Body of pancreas (tissue), 4 donors: ENCODE measurements around the gene PCDH8. TPM values are rescaled to one million over a fixed set of nuclear protein-coding genes. Genes with fewer than 3 reads are reported as not detected.

ENCODE experiments used
- ATAC-seq: fragments of 150-250 bp; one replicate; pipeline ENCODE4 v1.9.1; 2016
- DNase-seq, 4 donors: peaks; one replicate each; pipeline ENCODE4 v3.0.0-alpha.2; 2019
- H3K27ac ChIP-seq, 4 donors: fragments of 200-600 bp; sonication (generic); 1 replicate in 3 of 4; 2 replicates in 1 of 4; pipeline versions ENCODE4 v1.5.1 to v1.6.1; 2016 to 2019; ENCODE audit warnings: mild to moderate bottlenecking in 1 of 4, mixed read lengths in 1 of 4, moderate library complexity in 1 of 4
- H3K27me3 ChIP-seq, 2 donors: fragments of 200-600 bp; sonication (generic); one replicate each; pipeline ENCODE4 v1.6.0; 2016; ENCODE audit warnings: mild to moderate bottlenecking in 1 of 2
- H3K36me3 ChIP-seq, 2 donors: fragments of 200-600 bp; sonication (generic); replicated peaks in 1 of 2; 2 replicates each; pipeline ENCODE4 v1.5.1; 2016; ENCODE audit warnings: low read depth in 2 of 2; ENCODE audit not compliant: insufficient read depth in 1 of 2
- H3K4me1 ChIP-seq: fragments of 200-600 bp; sonication (generic); one replicate; pipeline ENCODE4 v1.6.0; 2016
- H3K4me3 ChIP-seq, 2 donors: fragments of 200-600 bp; sonication (generic); 1 replicate in 1 of 2; 2 replicates in 1 of 2; pipeline ENCODE4 v1.5.1; 2016 to 2019
- H3K9me3 ChIP-seq, 3 donors: fragments of 200-600 bp; sonication (generic); 1 replicate in 2 of 3; 2 replicates in 1 of 3; pipeline ENCODE4 v1.5.1; 2016
- POLR2A ChIP-seq, 3 donors: fragments of 450-650 bp; IDR thresholded peaks; one replicate each; pipeline ENCODE4 v1.6.1; 2016; ENCODE audit warnings: antibody characterized with exemption in 3 of 3, mild to moderate bottlenecking in 2 of 3
- WGBS, 2 donors: methylation state at CpG; one replicate each; pipeline ENCODE4 v1.1.5; 2017; 5-methylcytosine and 5-hydroxymethylcytosine counted together
- intact Hi-C: fragments of 100-400 bp; cut with DNase I; formaldehyde crosslinking; loops from one replicate; pipeline ENCODE4 v1.15.1; 2023
- total RNA-seq, 2 donors: library from RNA; depleted of rRNA; stranded (reverse); fragments of >200 nt; gene quantifications; one replicate each; pipeline ENCODE4 v1.1.0, GENCODE V29; 2016
- TF ChIP-seq, protein P1 (sequence below), 7 experiments: fragments of 450-650 bp in 4 of 7; fragments of 200-600 bp in 3 of 7; sonication (generic) in 3 of 7; IDR thresholded peaks; one replicate each; pipeline ENCODE4 v1.5.1; 2016 to 2019; ENCODE audit warnings: antibody characterized with exemption in 7 of 7

Gene PCDH8
- total RNA-seq, 2 donors from 2014 or later: not detected

DNA sequence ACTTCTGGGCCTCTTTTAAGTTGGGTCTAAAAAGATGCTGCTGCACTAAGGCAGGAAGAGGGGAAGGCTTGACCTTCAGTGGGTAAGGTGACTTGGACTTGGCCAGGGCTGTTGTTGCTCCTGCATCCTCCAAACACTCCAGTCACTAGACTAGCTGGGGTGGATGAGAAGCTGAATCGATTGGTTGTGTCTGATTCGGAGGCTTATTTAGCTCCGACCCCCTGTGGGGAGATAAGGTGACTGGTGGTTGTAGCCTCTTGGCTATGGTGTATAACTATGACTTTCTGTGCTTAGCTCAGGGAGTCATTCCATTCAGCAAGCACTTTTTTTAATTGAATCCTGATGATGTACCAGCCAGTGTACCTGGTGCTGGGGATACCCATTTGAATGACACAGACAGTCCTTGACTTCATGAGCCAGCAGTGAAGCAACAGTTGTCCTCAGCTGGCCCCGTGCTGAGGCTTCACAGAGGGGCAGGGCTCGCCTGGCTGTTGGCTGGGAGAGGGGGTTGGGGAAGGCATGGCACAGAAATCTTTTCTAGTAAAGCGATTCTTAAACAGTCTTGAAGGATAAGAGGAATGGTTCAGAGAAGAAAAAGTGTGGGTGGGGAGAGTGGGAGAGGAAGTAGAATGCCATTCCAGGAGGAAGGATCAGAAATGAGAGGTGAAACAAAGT, 9.9 kb downstream of the PCDH8 start:
- H3K9me3 ChIP-seq: no peaks in the 10 kb centered on the region
- TF ChIP-seq, protein P1, sequence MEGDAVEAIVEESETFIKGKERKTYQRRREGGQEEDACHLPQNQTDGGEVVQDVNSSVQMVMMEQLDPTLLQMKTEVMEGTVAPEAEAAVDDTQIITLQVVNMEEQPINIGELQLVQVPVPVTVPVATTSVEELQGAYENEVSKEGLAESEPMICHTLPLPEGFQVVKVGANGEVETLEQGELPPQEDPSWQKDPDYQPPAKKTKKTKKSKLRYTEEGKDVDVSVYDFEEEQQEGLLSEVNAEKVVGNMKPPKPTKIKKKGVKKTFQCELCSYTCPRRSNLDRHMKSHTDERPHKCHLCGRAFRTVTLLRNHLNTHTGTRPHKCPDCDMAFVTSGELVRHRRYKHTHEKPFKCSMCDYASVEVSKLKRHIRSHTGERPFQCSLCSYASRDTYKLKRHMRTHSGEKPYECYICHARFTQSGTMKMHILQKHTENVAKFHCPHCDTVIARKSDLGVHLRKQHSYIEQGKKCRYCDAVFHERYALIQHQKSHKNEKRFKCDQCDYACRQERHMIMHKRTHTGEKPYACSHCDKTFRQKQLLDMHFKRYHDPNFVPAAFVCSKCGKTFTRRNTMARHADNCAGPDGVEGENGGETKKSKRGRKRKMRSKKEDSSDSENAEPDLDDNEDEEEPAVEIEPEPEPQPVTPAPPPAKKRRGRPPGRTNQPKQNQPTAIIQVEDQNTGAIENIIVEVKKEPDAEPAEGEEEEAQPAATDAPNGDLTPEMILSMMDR (IDR thresholded peaks at IDR 0.05): no peak
- intact Hi-C loops: no loop called here

DNA sequence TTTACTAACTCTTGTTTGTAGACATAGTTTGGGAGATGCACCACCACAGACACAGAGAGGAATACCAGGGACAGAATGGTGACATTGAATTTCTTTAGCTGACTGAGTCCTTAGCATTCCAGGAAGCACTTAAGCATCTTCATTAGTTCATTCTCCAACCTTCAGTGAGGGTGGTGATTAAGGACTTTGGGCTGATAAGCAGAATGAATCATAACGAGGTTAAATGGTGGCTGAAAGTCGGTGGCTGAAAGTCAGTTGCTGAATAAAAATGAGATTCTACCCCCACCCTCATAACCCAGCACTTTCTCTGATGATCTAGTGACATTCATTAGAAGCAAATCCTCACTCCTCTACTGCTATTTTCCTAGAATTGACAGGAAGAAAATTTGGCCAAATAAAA, 10.6 kb downstream of the PCDH8 start:
- ATAC-seq: no peak
- no peaks in the 10 kb centered on the region for H3K9me3 ChIP-seq
- no peaks in the 10 kb centered on the region for H3K4me1 ChIP-seq
- no peaks in the 10 kb centered on the region for H3K27me3 ChIP-seq
- DNase-seq: no peak
- no peak overlapping the region for H3K4me3 ChIP-seq
- WGBS, 2 donors: 19 to 23% methylated on average over 2 of the region's 2 CpGs
- TF ChIP-seq POLR2A (IDR thresholded peaks at IDR 0.05): no peak
- TF ChIP-seq, protein P1 (IDR thresholded peaks at IDR 0.05): no peak
- H3K36me3 ChIP-seq: no peaks in the 10 kb centered on the region
- no peak overlapping the region for H3K27ac ChIP-seq
- intact Hi-C loops: no loop called here

More for the DNA sequence above, 9.9 kb downstream of the PCDH8 start:
- no peaks in the 10 kb centered on the region for H3K4me1 ChIP-seq
- no peaks in the 10 kb centered on the region for H3K27me3 ChIP-seq
- no peak overlapping the region for H3K27ac ChIP-seq
- 15 to 19% methylated on average over 6 of the region's 6 CpGs for WGBS, 2 donors
- H3K4me3 ChIP-seq: no peak overlapping the region
- H3K36me3 ChIP-seq: no peaks in the 10 kb centered on the region
- ATAC-seq (no peak), DNase-seq (no peak)

DNA sequence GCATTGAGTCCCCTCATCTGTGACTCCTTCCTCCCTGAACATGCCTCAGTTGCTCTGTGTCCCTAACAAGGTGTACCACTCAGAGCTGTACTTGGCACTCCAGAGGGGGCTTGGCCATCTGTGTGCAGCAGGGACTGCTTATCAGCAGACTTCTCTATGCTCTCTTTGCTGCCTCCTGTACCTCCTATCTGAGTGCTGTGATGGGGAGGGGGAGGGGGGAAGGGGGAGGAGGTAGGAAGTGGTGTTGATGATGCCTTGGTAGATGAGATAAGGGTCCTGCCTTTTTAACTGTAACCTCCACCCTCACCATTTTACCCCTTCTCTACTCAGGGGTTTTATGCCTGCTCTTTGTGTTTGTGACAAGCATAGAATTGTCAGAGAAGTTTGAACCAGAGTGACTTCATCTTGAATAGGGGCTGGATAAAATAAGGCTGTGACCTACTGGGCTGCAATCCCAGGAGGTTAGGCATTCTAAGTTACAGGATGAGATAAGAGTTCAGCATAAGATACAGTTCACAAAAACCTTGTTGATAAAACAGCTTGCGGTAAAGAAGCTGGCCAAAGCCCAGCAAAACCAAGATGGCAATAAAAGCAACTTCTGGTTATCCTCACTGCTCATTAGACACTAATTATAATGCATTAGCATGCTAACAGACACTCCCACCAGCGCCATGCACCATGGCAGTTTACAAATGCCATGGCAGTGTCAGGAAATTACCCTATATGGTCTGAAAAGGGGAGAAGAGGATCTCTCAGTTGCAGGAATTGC, 13.2 kb downstream of the PCDH8 start:
- Histone ChIP-seq H3K27ac (no peak overlapping the region), H3K27me3 (no peaks in the 10 kb centered on the region), H3K36me3 (no peaks in the 10 kb centered on the region), H3K4me3 (no peak overlapping the region), H3K4me1 (no peaks in the 10 kb centered on the region), H3K9me3 (no peaks in the 10 kb centered on the region)
- TF ChIP-seq POLR2A (IDR thresholded peaks at IDR 0.05): no peak
- TF ChIP-seq, protein P1 (IDR thresholded peaks at IDR 0.05): no peak
- no peak for DNase-seq
- ATAC-seq: no peak
- WGBS, 2 donors: 31 to 33% methylated on average over 2 of the region's 2 CpGs
- intact Hi-C loops: no loop called here

DNA sequence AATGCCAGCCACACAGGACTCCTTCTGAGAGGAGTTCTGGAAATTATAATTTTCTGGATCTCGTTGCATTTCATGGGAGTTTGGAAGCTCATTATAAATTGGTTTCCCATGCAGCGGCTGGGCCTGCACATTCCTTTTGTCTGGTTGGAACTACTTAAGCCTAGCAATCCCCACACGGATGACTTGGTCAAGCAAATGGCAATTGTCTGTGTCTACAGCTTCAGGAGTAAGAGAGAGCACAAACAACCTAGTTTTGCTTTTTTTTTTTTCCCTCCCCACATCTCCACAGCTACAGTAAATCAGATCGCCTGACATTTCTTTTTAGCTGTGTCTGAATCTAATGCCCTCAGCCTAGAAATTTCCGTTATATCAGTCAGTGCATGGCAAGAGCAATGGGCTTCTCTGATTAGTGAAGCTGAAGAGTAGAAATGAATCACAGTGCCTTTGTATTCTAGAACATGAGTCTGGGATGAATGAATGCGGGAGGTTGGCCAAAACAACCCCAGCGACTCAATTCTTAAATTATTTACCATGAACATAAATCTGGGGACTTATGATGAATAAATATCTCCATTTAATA, 15.1 kb downstream of the PCDH8 start:
- TF ChIP-seq POLR2A (IDR thresholded peaks at IDR 0.05): no peak
- TF ChIP-seq, protein P1 (IDR thresholded peaks at IDR 0.05): no peak
- Histone ChIP-seq H3K4me3 (no peak overlapping the region), H3K27me3 (no peaks in the 10 kb centered on the region), H3K27ac (no peak overlapping the region), H3K36me3 (no peaks in the 10 kb centered on the region), H3K9me3 (no peaks in the 10 kb centered on the region), H3K4me1 (no peaks in the 10 kb centered on the region)
- intact Hi-C loops: no loop called here
- WGBS, 2 donors: 64 to 65% methylated on average over 7 of the region's 7 CpGs
- ATAC-seq (no peak), DNase-seq (no peak)
